SH-SY5Y (cell line): ENCODE measurements around the gene CCRL2.

Source experiments
- GATA2 ChIP-seq: IDR thresholded peaks from 2 replicates; pipeline ENCODE4 v1.6.1; 2011; ENCODE audit warnings: mild to moderate bottlenecking, low read depth, low read length
- GATA3 ChIP-seq: IDR thresholded peaks from 2 replicates; pipeline ENCODE4 v1.6.1; 2011; ENCODE audit warnings: low read depth, mild to moderate bottlenecking, low read length, moderate library complexity

DNA sequence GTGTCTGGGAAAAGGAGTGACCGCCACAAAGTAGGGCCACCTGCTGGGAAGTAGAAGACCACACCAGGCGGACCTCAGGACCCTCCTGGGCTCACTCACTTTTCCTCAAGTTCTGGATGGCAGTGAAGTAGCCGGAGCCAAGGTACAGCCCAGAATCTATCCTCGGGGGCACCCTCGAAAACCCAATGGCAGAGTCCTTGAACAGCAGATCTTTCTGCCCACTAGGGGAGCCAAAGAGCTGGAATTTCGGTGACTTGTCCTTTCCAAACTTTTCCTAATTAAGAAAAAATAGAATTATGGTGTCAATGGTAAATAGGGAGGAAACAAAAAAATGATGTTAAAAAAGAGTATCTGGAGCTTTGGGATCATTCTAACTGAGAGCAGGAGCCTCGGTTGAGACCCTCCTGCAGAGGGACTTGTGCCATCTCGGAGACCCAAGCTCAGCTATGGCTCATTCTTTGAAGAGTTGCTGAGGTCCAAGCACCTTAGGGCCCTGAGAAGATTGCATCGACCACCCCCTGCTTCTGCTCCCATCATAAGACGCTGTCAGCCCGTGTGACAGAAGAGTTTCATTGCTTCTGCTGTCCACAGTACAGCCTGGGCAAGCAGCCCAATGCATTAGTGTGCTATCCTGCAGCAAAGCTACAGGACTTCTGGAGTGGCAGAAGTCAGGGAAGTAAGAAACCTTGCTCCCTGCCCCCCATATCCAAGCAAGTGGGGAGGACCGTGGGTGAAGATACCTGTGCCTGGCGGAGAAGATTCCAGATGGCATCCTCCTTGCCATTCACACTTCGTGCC, 42.9 kb downstream of the CCRL2 start:
- TF ChIP-seq GATA2 (no peak), GATA3 (no peak)
